ENCODE measurements around the gene GPR39.

GPR39 gene

DNA sequence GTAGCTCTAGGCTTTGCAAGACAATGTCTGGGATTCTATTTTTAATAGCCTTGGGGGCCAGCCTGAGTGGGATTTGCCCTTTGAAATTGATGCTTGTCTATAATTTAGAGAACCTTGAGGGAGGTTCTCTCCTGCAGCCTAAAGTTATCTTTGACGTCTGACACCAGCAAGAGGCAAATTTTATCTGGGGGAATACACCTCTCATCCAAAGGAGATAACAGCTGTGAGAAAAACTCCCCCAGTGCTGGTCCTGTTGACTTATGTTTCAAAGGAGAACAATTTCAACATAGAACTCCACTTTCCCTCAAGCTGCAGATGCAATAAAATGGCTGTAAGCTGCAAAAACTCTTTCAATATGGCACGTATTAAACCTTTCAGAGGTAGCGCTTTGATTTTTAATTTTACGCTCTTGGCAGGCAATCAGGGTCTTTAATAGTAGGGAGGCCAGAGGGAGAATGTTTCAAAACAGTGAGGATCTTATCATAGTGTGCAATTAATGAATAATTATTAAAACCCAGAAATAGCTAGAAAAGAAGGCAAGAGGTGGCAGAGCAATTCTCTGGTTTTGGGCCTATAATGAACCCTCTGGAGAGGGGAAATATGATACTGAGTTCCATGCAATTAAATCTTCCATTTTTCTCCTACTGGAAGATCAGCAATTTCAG is 191.0 kb downstream of the GPR39 start:
- TF ChIP-seq, protein P1, sequence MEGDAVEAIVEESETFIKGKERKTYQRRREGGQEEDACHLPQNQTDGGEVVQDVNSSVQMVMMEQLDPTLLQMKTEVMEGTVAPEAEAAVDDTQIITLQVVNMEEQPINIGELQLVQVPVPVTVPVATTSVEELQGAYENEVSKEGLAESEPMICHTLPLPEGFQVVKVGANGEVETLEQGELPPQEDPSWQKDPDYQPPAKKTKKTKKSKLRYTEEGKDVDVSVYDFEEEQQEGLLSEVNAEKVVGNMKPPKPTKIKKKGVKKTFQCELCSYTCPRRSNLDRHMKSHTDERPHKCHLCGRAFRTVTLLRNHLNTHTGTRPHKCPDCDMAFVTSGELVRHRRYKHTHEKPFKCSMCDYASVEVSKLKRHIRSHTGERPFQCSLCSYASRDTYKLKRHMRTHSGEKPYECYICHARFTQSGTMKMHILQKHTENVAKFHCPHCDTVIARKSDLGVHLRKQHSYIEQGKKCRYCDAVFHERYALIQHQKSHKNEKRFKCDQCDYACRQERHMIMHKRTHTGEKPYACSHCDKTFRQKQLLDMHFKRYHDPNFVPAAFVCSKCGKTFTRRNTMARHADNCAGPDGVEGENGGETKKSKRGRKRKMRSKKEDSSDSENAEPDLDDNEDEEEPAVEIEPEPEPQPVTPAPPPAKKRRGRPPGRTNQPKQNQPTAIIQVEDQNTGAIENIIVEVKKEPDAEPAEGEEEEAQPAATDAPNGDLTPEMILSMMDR (IDR thresholded peaks at IDR 0.05; ENCODE audit: extremely low read depth, missing control alignments) = no peak
- no peak for DNase-seq (ENCODE audit: low spot score)

DNA sequence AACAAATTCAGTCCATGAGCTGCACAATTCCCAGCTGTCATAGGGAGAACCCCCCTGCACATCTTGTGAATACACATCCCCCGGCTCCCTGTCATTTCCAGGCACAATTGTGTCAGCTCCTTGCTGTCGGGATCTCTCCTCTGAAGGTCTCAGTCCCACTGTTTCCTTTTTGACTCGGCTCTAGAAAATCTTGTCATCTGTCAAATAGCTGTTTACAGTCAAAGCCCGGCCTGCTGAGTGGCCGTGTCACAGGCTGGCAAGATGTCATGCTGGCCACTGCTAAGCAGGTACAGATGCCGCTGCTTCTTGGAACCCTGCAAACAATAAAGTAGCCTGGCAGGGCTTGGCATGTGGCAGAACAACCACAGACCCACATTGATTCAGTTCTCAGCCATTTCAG is 191.7 kb downstream of the GPR39 start:
- no peak for DNase-seq (ENCODE audit: low spot score)

DNA sequence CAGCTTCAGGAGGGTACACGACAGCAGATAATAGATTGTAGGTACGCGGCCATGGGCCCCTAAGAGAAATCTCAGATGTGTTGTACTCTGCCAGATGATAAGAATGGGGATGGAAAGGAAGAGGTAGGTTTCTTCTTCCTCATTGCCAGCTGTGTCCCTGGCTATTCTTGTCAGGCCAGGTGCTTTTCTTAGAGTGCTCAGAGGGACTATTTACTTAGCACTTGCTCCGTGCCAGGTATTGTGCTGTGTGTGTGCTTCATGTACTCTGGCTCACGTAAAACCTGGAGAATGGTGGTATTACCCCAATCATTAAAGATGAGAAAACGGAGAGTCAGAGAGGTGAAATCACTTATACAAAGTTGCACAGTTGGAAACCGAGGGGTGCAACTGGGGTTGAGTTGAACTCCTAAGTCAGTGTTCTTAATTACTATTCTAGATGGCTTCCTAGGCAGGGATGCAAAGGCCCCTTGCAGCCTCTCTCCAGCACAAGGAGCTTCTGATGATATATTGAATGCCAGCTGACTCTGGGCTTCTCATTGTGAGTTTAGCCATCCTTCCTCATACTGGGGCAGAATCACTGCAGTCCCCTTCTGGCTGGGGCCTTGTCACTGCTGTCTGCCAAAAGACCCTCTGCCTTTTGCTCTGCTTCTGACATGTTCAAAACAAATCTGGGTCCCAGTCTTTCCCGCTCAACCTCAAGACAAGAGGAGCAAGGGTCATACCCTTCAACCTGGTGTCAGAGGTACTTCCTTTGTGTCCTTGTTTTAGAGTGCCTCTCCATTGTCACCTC is 192.7 kb downstream of the GPR39 start:
- TF ChIP-seq, protein P1 (IDR thresholded peaks at IDR 0.05; ENCODE audit: extremely low read depth, missing control alignments) = no peak
- no peak for DNase-seq (ENCODE audit: low spot score)

More for the DNA sequence above, 191.7 kb downstream of the GPR39 start:
- TF ChIP-seq, protein P1 (IDR thresholded peaks at IDR 0.05; ENCODE audit: extremely low read depth, missing control alignments) = no peak

DNA sequence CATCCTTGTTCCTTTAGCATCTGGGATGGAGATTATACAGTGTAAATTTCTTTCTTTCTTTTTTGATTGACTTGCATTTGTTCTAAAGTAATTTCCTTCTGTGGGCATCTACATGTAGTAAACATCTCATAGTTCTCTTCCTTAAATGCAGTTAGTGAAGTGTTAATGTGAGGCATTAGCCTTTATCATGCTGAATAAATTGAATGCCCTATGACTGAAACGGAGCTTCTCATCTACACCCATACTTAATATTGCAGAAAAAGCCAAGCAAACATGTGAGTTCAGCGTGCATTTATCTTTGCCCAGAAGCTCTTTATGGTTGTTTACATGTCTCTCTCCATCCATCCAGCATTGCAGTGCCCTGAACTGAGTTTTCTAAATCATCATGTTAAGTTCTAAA is 195.1 kb downstream of the GPR39 start:
- no peak for DNase-seq (ENCODE audit: low spot score)
- TF ChIP-seq, protein P1 (IDR thresholded peaks at IDR 0.05; ENCODE audit: extremely low read depth, missing control alignments) = no peak

DNA sequence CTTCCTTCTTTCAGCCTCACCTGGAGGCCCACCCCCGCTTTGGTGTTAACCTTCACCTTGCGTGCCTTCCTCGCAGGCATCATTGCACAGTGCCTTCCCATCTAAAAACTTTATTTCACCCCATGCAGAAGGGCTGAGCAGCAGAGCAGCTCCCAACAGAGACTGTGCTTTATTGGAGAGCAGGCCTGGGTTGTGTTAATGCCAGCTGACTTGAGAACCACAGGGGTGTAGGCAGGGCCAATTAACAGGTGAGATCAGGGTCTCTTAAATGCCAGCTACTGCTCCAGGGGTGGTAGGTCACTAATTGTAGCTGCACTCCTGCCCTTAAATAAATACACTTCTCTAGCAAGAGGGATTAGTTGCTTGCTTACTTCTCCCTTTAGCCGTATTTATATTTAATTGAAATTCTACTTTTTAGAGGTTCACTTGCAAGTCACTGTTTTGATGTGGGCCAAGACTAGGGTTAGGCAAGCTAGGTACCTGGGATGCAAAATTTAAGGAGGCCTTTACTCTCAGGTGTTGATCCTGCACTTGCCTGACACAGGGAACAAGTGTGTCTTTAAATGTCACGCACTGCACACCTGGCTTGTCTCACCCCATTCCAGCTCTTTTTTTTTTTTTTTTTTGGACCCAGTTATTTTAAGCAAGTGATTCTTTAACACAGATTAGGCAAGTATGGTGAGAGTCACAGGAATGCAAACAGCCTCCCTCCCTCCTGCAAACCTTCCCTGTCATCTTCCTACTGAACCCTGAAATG is 198.9 kb downstream of the GPR39 start:
- DNase-seq (ENCODE audit: low spot score) = no peak
- TF ChIP-seq, protein P1 (IDR thresholded peaks at IDR 0.05; ENCODE audit: extremely low read depth, missing control alignments) = no peak

DNA sequence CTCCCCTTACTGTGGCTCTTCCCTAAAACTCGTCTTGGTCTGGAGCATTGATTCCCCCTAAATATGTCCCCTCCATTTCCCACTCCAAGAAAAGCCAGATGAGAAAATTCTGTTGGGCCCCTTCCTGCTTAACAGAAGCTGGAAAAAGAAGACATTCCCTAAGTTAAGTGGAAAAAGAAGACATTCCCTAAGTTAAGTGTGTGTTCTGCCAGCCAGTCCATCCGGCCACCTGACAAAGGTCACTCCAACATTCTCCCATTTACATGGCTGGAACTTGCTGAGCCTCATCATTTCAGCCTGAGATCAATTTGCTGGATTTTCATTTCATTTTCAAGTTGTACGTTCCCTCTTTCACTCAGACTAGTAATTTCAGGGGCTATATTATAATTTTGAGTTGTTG is 201.4 kb downstream of the GPR39 start:
- TF ChIP-seq, protein P1 (IDR thresholded peaks at IDR 0.05; ENCODE audit: extremely low read depth, missing control alignments) = no peak
- no peak for DNase-seq (ENCODE audit: low spot score)

DNA sequence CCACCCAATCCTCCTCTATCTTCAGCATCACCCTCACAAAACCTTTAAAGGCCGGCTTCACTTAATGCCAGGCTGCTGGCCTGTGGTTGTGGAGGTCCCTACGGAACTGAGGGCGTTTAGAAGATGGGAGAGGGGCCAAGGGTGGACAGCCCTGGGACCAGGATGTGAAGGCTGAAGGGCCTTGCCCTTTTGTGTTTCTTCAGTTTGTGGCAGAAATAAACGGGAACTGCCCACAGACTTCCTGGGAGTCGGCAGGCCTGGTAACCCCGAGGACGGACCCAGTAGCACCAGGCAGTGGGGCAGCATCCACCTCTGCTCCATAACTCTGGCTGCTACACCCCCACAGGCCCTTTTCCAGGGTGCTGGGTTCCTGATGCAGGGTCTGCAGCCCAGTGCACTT is 202.1 kb downstream of the GPR39 start:
- no peak for DNase-seq (ENCODE audit: low spot score)
- TF ChIP-seq, protein P1 (IDR thresholded peaks at IDR 0.05; ENCODE audit: extremely low read depth, missing control alignments) = no peak
